BJ (cell line): ENCODE results near the gene FAU. TPM values are rescaled to one million over a fixed set of nuclear protein-coding genes. Genes with fewer than 3 reads are reported as not detected.
A peak's percentile ranks its signal among the peaks of the same experiment; 100 is the strongest.
"Not testable (repeated sequence)": the region's sequence is repeated elsewhere in the genome, so short reads cannot be mapped to it uniquely, and the experiment has no call there.

ENCODE experiments used
- CTCF ChIA-PET: fragments of 350-600 bp; formaldehyde crosslinking; extraction: SDS; loops from one replicate; lab custom pipeline; 2021; ENCODE audit warnings: antibody characterized with exemption, inconsistent platforms; lab: Yijun Ruan, JAX
- POLR2A ChIA-PET: fragments of 300-600 bp; sonication (Branson Sonifier 250); formaldehyde crosslinking; extraction: SDS; loops from one replicate; lab custom pipeline; 2021; ENCODE audit warnings: antibody characterized with exemption; lab: Charles Lee
- DNase-seq: peaks from one replicate; pipeline ENCODE4 v3.0.0-alpha.2; 2011; ENCODE audit warnings: low read depth
- H3K27me3 ChIP-seq: 2 replicates; pipeline ENCODE4 v1.6.0; 2011; ENCODE audit warnings: low read length; ENCODE audit not compliant: control insufficient read depth, insufficient read depth
- H3K36me3 ChIP-seq: 2 replicates; pipeline ENCODE4 v1.5.1; 2011; ENCODE audit warnings: low read length; ENCODE audit not compliant: control insufficient read depth, insufficient read depth
- H3K4me3 ChIP-seq: 2 replicates; pipeline ENCODE4 v1.5.1; 2011; ENCODE audit warnings: low read depth, mild to moderate bottlenecking, control low read depth, low read length
- CTCF ChIP-seq: IDR thresholded peaks from 2 replicates; pipeline ENCODE4 v1.5.1; 2011; ENCODE audit warnings: low read depth, mild to moderate bottlenecking, control low read depth, inconsistent platforms, low read length, moderate library complexity; ENCODE audit not compliant: insufficient read depth
- polyA plus RNA-seq: library from polyadenylated mRNA; depleted of rRNA; stranded (reverse); fragments of >200 nt; gene quantifications from 2 replicates; pipeline ENCODE4 v1.2.3, GENCODE V29; 2011

The FAU gene
- polyA plus RNA-seq, 1 experiment, result 474 TPM

- ChIA-PET POLR2A (no interaction called here), CTCF (no interaction called here)
- peaks cover 1% of the 10 kb centered on the region; the same call in 1 of the 2 replicates for H3K27me3 ChIP-seq
- DNase-seq, result peak; percentile 82
- TF ChIP-seq CTCF, result no peak
- H3K4me3 ChIP-seq, result no peak overlapping the region
- H3K36me3 ChIP-seq, result no peaks in the 10 kb centered on the region
These were observed 28.8 kb upstream of the FAU start for GRCh38 chr11:65150509-65151299.

GRCh38 chr11:65150131-65150508 is 28.2 kb upstream of the FAU start:
- H3K4me3 ChIP-seq, H3K36me3 ChIP-seq, POLR2A ChIA-PET, DNase-seq, CTCF ChIA-PET, H3K27me3 ChIP-seq: not testable (repeated sequence)

GRCh38 chr11:65148657-65149056 is 26.7 kb upstream of the FAU start:
- no peak overlapping the region for H3K4me3 ChIP-seq
- DNase-seq, result no peak
- ChIA-PET CTCF (interaction anchor here (1.1 kb wide), 1 partner anchor 166 kb away, joined by 3 read pairs; the partner anchor contains the start of gene CDC42EP2), POLR2A (no interaction called here)
- H3K36me3 ChIP-seq, result no peaks in the 10 kb centered on the region
- peaks cover 1% of the 10 kb centered on the region; the same call in 1 of the 2 replicates for H3K27me3 ChIP-seq
- TF ChIP-seq CTCF, result no peak

- Histone ChIP-seq H3K4me3 (no peak overlapping the region), H3K36me3 (no peaks in the 10 kb centered on the region), H3K27me3 (peaks cover 1% of the 10 kb centered on the region; the same call in 1 of the 2 replicates)
- no peak for TF ChIP-seq CTCF
- no peak for DNase-seq
- ChIA-PET CTCF (interaction anchor here (0.6 to 1.0 kb wide), 4 partner anchors 12 to 33 kb away, joined by 3 read pairs; no protein-coding TSS in a partner anchor), POLR2A (no interaction called here)
These were observed 25.6 kb upstream of the FAU start for GRCh38 chr11:65147352-65148075.

- no peaks in the 10 kb centered on the region for H3K36me3 ChIP-seq
- POLR2A ChIA-PET, result no interaction called here
- DNase-seq, result no peak
- no peak overlapping the region for H3K4me3 ChIP-seq
- TF ChIP-seq CTCF, result no peak
- CTCF ChIA-PET, result no interaction called here
- peaks cover 1% of the 10 kb centered on the region; the same call in 1 of the 2 replicates for H3K27me3 ChIP-seq
These were observed 20.1 kb upstream of the FAU start for GRCh38 chr11:65141896-65142494.
